ENCODE data around the gene KIF1B.
A peak's percentile ranks its signal among the peaks of the same experiment; 100 is the strongest.
"Not testable (repeated sequence)": the region's sequence is repeated elsewhere in the genome, so short reads cannot be mapped to it uniquely, and the experiment has no call there.

KIF1B gene

GRCh38 chr1:10196976-10197375 lies 13.4 kb upstream of the KIF1B start:
- no peak for DNase-seq

- no peak for DNase-seq
Measured at GRCh38 chr1:10200620-10201019, 9.8 kb upstream of the KIF1B start.

GRCh38 chr1:10204003-10204642 lies 6.2 kb upstream of the KIF1B start:
- no peak for DNase-seq

- not testable (repeated sequence) for DNase-seq
Measured at GRCh38 chr1:10205206-10205605, 5.2 kb upstream of the KIF1B start.

- no peak for DNase-seq
Measured at GRCh38 chr1:10207810-10208209, 2.6 kb upstream of the KIF1B start.

DNA sequence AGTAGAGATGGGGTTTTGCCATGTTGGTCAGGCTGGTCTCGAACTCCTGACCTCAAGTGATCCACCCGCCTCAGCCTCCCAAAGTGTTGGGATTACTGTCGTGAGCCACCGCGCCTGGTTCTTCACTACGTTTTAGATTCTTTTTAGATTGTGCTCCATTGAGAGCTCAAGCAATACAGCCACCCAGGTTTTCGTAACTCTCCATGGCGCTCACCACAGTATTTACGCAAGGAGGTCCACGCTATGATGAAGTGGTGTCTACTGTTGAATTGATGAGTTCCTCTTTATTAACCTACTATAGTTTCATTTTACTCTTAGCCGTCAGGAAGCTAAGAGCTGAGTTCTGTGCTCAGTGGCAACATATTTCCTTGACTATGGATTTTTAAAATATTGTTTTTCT lies 1.8 kb upstream of the KIF1B start:
- no peak for DNase-seq

GRCh38 chr1:10209590-10209904 lies 823 bp upstream of the KIF1B start:
- DNase-seq: no peak

GRCh38 chr1:10210841-10211804 lies 753 bp downstream of the KIF1B start:
- peak; percentile 84 for DNase-seq

DNA sequence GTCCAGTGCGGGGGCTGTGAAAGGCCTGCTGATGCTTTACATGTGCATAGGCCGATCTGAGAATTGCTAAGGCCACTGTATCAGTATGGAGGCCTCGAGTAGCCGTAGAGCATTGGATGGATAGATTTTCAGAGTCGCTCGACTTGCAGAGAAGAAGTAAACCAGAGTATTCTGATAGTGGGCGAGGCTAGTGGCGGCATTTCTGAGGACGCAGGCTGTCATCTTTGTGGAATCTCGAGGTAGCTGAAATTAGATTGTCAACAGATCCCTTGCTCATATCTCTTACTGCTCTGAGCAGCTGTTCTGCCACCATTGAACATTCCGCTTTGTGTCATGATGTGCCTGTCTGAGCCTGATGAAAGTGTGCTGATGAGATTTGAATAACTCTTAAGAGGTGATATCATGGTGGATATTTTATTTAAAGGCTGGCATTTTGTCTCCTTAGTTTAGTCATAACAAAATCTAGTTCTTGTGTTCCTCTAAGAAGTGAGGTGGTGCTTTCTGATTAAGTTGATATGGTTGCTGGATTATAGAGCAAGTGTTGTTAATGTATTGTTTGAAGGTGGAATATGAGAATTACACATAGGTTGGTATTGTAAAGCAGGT lies 1.5 kb downstream of the KIF1B start:
- DNase-seq: peak; percentile 58

DNA sequence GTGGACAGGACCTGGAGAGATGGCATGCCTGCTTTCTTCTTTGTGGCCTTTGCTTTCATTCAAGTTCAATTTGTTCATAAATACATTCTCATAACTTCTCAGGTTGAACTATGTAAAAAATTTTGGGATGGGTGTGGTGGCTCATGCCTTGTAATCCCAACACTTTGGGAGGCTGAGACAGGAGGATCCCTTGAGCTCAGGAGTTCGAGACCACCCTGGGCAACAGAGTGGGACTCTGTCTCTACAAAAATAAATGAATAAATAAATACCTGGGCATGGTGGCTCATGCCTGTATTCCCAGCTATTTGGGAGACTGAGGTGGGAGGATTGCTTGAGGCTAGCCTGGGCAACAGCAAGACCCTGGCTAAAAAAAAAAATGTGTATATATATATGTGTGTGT lies 2.1 kb downstream of the KIF1B start:
- no peak for DNase-seq

DNA sequence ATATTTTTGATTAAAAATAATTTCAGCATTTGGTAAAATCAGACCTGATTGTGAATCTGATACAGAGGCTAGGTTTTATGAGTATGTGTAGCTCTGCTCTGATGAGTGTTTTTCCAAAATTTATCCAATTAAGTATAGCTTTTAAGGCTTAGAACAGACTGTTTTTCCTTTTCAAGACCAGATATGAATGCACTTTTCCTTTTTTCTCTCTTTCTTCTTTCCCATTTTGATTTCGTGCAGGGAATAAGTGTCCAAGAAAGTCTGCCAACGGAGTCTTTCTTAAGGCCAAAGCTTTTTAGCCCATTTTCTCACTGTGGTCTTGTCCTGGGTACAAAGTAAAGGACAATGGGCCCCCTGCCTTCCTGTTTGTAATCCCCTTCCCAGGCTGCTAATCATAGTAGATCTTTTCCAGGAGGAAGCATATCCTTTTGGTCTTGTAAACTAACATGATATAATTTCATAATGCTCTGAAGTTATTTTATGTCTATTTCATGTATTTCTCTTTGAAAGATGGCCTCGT lies 2.9 kb downstream of the KIF1B start:
- no peak for DNase-seq

DNA sequence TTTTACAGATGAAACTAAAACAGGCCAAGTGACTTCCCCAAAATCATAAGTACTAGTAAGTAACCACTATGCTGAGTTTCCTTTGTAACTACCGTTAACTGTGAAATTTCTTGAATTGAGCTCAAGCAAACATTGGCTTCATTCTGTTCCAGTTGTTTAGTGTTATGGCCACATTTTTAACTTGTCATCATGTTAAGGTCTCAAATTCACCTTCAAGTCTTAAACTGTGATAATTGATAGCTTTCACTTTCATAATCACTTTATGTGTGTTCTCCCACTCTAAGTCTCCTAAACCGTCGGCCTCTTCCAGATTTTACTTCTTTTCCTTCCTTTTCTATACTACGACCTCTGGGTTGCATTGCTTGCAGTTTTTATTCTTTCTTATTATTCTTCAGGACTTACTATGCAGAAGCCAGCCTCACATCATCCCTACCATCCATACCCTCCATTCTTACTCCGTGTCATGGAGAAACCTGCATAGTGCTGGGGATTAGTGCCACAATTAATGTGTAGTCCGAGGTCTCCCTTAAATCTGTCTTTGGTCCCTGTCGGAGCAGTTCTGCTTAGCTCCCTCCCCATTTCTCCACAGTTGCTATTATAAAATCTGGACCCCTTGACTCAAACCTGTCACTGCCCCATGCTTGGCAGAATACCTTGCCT lies 5.8 kb downstream of the KIF1B start:
- DNase-seq: no peak

DNA sequence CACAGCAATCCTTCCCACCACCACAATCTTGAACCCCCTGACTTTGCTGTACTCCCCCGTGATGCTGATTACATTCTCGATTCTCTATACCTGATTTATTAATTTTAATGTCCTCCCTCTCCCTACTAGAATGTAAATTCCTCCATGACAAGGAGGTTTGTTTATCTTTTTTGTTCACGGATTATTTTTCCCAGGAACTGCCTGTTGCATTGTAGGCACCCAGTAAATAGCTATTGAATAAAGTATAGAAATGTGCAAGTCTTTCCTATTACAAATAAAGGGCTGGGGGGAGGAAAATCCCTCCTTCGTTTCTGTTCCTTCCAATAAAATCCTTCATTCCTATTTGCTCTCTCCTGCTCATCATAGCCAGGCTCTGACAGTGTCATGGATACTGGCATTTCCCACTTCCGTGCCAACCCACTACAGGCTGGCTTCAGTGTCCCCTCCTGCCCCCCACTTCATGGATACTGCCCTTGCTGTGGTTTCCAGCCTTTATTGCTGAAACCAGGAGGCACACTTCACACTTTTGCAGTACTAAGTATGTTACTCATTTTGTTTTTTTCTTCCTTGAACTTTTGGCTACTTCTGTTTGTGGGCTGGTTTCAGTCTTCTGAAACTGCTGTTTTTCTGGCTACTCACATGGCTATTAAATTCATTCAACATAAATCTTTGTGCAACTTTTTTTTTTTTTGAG lies 7.5 kb downstream of the KIF1B start:
- DNase-seq: no peak

- no peak for DNase-seq
Measured at GRCh38 chr1:10220200-10220599, 9.8 kb downstream of the KIF1B start.

- DNase-seq: not testable (repeated sequence)
Measured at GRCh38 chr1:10220657-10221056, 10.3 kb downstream of the KIF1B start.

GRCh38 chr1:10225573-10225972 lies 15.2 kb downstream of the KIF1B start:
- DNase-seq: no peak

- no peak for DNase-seq
Measured at GRCh38 chr1:10228528-10228927, 18.2 kb downstream of the KIF1B start.

DNA sequence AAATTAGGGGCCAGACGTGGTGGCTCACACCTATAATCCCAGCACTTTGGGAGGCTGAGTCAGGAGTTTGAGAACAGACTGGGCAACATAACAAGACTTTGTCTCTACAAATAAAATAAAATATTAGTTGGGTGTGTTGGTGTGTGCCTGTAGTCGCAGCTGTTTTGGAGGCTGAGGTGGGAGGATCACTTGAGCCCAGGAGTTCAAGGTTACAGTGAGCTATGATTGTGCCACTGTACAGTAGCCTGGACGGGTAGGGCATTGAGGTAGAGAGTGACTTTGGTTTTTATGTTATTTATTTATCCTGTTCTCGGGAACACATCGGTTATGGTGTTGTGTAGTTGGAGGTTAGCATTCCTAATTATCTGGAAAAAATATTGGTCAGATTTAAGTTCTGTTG lies 19.5 kb downstream of the KIF1B start:
- DNase-seq: no peak

DNA sequence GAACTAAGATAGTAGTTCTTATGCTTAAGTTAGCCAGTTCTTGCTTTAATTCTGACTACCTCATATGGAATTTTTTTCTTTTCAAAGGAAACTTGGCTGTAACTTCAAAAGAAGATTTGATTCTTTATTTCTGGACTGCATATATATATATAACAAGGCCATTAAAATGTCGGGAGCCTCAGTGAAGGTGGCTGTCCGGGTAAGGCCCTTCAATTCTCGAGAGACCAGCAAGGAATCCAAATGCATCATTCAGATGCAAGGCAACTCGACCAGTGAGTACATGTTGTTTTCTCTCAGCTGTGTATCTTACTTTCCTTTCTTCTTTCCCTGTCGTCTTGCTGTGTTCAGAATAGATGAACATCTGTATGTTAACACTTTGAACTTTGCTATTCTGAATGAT lies 21.8 kb downstream of the KIF1B start:
- DNase-seq: no peak

- no peak for DNase-seq
Measured at GRCh38 chr1:10236405-10237156, 26.2 kb downstream of the KIF1B start.

- no peak for DNase-seq
Measured at GRCh38 chr1:10237157-10237539, 26.8 kb downstream of the KIF1B start.

GRCh38 chr1:10242135-10242534 lies 31.8 kb downstream of the KIF1B start:
- peak; percentile 24 for DNase-seq

Data from NCI-H510A (cell line).